HL-60/S4 treated with phorbol 12-myristate 13-acetate at 8.2 ng/mL for 4 days and 3 days (cell line): ENCODE data around the gene FZD2.
"Not testable (repeated sequence)": the region's sequence is repeated elsewhere in the genome, so short reads cannot be mapped to it uniquely, and the experiment has no call there.

Experiments used
- in situ Hi-C: fragments of 300-500 bp; cut with MboI; formaldehyde crosslinking; loops from 2 replicates; pipeline ENCODE4 v1.15.0; 2022; ENCODE audit warnings: low sequenced_read_pairs

The FZD2 gene

DNA sequence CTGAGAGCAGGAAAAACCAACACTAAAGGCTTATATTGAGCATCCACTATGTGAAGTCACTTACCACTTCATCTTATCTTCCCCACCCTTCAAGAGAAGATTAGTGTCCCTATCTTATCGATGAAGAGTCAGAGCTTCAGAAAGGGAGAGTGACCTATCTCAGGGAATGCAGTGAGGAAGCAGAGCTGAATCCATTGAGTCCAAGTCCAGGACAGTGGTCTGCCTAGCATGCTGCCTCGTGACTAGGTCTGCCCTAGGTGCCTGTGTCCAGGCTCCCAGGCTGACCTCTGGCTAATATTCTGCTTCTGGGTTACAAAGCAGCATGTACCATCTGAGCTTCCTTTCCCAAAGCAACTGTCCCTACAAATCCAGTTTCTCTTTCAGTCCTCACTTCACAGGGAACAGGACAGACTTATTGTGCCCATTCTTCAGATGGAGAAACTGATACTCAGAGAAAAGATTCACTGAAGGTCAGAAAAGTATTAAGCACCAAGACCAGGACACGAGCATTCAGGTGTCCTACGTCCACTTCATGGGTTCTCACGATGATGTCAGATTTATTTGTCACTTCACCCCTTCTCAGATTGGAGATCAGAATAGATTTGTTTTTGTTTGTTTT is 13.3 kb upstream of the FZD2 start:
- in situ Hi-C loops = loop anchor here (25.0 kb wide), 1 partner anchor 318 kb away; no protein-coding TSS in a partner anchor

DNA sequence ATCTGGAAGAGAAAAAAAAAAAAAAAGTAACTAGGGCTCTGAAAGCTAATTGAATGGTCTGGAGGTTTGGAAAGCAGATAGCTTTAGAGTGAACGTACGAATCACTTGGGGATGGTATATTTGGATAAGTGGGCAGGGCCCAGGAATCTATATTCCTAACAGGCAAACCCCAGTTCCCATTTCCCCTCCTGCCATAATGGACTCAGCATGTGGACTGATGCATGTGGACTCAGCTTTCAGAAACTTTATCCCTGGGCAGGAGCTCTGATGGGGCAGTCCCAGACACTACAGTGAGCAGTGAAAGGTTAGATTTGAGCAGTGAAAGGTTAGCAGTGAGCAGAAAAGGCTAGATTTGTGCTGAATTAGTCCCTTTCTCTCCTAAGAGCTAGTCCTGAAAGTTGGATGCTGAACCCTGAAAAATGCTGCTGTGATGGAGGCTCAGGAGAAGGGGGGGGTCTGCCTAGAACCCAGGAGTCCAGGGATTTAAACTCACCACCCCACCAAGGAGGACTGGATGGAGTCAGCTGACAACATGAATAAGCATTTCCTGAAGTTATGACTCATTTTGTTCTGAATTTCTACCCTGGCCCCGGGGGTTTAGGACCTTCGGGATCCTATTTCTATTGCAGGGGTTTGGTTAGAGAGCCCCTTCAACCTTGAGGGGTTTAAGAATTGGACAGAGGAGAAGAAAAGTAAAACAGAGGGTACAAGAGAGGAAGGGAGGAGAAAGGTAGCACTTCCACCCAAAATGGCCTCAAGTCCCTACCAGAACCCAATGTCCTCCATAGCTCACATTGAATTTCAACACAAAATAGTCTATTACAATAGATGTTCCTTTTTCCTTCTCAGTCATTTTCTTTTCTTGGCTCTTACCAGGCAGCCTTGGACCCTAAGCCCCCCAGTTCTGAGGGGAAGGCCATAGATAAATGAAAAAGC is 10.3 kb upstream of the FZD2 start:
- in situ Hi-C loops = loop anchor here (25.0 kb wide), 1 partner anchor 315 kb away; no protein-coding TSS in a partner anchor

DNA sequence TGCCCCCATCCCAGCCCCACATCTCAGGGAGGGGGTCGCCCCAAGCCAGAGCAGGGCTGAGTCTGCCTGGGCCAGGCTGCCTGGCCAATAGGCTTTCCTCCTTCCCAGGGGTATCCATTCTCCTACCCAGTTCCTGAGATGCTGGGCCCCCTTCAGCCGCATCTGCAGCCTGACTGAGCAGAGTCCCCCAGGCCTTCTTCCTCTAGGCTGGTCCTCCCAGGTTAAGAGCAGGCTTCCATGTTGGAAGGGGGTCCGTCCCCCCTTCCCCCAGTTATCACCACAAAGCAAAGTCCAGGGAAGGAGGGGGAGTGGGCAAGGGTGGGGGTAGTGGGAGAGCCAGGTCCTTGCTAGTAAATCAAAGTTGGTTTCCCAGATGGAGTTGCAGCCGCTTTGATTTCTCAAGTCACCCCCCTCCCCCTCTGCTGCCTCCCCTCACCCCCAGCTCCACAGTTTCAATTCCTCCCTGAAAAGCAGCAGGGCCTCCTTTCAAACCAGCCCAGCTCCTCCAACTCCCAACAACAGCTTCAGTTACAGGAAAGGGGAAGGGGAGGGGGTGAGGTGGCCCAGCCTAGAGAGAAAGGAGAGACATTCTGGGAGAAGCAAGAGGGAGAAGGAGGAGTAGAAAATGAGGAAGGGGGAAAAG is 9.5 kb upstream of the FZD2 start:
- in situ Hi-C loops = loop anchor here (25.0 kb wide), 1 partner anchor 315 kb away; no protein-coding TSS in a partner anchor

DNA sequence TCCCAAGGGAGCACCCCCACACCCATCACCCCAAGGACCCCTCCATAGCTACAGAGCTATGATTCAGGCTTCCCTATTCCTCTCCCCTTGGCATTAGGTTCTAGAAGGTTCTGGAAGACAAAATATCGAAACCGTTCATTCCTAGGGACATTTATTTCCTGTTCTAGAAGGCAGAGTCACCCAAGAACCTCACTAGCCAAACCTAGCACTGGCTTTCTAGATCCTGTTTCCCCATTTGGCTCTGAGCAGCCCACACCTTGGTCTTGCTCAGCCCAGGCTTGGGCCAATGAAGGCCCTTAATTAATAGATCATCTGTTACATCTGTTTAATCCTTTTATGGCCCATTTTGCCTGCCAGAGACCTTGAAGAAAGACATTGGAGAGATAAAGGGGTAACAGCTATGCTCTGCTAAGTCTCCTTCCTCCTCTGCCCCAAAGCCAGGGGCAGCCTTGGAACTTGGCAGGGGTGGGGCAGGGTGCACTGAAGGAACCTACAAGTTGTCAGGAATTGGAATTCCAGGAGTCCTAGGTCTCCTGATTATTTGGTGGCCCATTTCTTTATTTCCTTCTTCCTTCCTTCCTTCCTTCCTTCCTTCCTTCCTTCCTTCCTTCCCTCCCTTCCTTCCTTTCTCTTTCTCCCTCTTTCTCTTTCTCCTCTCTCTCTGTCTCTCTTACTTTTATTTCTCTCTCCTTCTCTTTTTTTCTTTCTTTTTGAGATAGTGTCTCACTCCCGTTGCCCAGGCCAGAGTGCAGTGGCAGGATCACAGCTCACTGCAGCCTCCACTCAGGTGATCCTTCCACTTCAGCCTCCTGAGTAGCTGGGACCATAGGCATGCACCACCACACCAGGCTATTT is 8.7 kb upstream of the FZD2 start:
- in situ Hi-C loops = loop anchor here (25.0 kb wide), 1 partner anchor 314 kb away; no protein-coding TSS in a partner anchor

DNA sequence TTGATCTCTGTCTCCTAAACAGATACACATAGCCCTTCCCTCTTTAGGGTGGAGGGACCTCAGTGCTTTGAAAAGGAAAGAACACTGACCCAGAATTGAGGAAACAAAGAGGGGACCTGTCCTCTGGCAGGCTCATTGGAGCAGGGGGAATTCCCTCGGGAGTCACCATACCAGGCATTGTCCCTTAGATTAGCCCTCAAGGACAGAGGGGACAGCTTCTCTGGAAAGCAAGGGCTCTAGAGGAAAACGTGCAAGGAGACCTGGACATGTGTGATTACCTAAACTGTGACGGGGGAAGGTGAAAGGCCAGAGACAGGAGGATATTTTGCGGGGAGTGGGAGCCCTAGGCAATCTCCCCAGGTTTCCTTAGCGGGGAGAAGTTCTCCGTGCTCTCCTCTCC is 7.6 kb upstream of the FZD2 start:
- in situ Hi-C loops = loop anchor here (25.0 kb wide), 1 partner anchor 313 kb away; no protein-coding TSS in a partner anchor

DNA sequence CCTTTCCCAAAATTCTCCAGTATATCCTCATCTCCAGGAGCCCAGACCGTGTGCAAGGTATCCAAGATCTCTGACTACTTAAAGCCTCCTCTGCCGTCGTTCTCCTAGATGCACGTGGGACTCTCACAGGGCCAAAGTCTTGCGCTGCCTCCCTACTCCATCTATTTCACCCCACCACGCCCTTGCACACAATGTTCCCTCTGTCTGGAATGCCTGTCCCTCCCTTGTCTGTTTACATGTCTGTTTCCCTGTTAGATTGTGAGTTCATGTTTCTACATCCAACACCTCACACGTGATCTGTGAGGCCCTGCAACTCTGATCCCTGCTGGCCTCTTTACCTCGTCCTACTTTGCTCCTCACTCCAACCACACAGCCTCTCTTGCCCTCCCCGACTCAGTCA is 4.9 kb upstream of the FZD2 start:
- in situ Hi-C loops = no loop called here

DNA sequence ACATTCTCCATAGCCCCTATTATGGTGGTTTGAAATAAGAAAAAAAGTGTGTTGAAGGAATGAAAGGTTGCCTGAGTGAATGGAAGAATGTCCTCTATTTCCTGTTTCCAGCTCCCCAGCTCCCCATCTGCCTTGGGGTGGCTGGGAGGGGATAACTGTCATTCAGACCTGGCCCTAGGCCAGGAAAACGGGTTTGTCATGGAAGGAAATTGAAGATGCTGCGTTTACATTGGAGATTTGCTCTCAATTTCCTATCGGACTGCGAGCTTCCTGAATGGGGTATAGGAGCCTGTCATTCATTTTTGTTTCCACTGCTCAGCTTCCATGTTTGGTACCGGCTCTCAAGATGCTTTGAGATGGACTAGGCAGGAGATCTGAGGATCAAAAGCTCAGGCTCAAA is 2.2 kb upstream of the FZD2 start:
- in situ Hi-C loops = no loop called here

DNA sequence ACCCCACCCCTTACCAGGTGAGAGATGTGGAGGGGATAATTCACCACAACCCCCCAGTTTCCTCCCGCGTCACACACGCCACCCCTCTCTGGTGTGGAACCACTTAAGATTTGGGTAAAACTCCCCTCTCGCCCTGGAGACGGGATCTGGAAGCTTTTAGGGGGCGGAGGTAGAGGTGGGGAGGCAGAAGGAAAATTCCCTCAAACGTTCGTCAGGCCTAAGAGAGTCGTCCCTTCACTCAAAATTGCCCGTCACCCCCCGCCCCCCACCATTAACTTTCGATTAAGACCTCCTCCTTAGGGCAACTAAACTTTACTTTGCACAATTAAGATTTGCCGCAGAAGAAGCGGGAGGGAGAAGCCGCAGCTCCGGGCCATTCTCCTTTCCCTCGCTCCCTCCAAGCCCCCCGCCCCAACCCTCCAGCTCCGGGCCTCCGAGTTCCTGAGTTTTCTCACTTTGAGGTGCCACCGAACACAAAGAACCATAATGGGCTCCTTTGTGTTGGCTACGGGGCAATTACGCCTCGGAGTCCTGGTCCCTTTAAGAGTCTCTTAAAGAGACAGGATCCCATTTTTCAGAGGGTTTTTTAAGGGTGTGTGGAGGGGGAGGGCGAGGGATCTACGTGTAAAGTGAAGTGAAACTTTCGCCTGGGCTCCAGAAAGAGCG is 985 bp upstream of the FZD2 start:
- in situ Hi-C loops = no loop called here

DNA sequence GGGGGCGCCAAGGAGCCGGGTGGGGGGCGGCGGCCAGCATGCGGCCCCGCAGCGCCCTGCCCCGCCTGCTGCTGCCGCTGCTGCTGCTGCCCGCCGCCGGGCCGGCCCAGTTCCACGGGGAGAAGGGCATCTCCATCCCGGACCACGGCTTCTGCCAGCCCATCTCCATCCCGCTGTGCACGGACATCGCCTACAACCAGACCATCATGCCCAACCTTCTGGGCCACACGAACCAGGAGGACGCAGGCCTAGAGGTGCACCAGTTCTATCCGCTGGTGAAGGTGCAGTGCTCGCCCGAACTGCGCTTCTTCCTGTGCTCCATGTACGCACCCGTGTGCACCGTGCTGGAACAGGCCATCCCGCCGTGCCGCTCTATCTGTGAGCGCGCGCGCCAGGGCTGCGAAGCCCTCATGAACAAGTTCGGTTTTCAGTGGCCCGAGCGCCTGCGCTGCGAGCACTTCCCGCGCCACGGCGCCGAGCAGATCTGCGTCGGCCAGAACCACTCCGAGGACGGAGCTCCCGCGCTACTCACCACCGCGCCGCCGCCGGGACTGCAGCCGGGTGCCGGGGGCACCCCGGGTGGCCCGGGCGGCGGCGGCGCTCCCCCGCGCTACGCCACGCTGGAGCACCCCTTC is 484 bp downstream of the FZD2 start:
- in situ Hi-C loops = no loop called here

DNA sequence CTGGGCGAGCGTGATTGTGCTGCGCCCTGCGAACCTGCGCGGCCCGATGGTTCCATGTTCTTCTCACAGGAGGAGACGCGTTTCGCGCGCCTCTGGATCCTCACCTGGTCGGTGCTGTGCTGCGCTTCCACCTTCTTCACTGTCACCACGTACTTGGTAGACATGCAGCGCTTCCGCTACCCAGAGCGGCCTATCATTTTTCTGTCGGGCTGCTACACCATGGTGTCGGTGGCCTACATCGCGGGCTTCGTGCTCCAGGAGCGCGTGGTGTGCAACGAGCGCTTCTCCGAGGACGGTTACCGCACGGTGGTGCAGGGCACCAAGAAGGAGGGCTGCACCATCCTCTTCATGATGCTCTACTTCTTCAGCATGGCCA is 1.0 kb downstream of the FZD2 start:
- in situ Hi-C loops = no loop called here

DNA sequence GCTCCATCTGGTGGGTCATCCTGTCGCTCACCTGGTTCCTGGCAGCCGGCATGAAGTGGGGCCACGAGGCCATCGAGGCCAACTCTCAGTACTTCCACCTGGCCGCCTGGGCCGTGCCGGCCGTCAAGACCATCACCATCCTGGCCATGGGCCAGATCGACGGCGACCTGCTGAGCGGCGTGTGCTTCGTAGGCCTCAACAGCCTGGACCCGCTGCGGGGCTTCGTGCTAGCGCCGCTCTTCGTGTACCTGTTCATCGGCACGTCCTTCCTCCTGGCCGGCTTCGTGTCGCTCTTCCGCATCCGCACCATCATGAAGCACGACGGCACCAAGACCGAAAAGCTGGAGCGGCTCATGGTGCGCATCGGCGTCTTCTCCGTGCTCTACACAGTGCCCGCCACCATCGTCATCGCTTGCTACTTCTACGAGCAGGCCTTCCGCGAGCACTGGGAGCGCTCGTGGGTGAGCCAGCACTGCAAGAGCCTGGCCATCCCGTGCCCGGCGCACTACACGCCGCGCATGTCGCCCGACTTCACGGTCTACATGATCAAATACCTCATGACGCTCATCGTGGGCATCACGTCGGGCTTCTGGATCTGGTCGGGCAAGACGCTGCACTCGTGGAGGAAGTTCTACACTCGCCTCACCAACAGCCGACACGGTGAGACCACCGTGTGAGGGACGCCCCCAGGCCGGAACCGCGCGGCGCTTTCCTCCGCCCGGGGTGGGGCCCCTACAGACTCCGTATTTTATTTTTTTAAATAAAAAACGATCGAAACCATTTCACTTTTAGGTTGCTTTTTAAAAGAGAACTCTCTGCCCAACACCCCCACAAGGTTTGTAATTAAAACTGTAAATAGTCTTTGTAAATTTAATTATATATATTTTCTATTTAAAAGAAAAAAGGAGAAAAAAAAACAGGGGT is 1.7 kb downstream of the FZD2 start:
- in situ Hi-C loops = no loop called here

DNA sequence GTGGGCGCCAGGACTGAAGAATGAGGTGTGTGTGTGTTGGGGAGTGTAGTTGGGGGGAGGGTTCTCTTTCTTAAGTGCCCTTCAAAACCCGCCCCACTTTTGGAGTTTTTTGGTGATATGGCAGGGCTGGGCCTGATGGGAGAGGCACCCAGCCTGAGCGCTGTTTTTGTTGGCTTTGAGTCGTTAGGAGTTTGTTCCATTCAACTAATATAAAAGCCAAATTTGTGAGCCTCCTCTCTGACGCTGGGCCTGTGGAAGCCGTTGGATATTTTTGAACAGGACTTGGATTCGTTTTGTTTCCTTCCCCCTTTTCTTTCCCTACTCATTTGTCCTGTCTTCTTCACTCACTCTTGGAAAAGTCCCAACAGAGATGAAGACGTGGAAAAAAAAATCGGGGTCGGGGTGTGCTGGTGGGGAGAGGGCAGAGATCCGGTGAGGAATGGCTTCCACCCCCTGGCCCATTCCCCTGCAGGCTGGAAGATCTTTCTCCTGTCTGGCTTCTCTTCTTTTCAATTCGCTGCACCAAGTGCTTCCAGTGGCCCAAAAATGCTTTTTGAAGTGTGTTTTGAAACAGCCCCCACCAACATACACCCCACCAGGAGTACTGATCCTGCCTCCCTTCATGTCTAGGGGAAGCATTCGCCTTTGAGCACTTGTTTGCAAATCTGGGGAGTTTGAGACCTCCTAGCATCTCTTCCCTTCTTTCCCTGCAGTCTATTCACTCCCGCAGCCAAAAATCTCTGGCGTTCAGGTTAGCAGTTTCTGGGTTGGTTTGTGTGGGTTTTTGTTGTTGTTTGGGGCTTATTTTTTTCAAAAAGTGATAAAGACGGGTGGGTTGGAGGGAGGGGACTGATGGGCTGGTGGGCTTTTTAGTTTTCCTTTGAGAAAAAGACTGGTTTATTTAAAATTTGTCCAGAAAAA is 2.6 kb downstream of the FZD2 start:
- in situ Hi-C loops = no loop called here

DNA sequence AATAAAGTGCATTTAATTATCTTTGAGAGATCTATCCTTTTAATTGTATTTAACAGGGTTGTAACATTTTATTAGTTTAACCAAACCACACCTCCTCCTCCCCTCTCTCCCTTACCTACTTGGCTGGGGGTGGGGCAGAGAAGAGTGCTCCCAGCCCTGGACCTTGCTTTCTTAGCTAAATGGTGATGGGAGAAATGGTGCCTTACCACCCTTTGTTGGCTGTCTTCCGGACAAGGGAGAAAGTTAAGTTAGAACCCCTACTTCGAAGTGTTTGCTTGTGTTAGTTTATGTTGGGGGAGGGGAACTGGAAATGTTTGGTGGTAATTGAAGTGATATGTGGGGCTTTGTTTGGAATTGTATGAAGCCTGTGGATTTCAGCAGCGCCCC is 3.9 kb downstream of the FZD2 start:
- in situ Hi-C loops = no loop called here

DNA sequence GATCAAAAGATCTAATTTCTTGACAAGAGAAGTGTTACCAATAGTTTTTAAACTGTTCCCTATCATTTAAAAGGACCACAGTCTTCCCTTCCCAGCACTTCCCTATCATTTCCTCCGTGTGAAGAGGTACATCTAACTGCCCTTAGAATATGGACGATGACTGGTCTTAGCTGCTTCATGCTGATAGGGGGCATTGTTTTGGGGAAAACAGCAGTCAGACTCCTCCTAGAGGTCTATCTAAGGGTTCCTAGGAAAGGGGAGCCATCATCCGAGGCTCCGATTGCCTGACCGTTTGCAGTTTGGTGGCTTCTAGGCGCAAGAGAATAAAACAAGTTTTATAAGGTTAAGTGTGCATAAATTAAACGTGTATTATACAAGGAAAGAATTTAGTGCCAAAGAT is 7.1 kb downstream of the FZD2 start:
- in situ Hi-C loops = no loop called here

DNA sequence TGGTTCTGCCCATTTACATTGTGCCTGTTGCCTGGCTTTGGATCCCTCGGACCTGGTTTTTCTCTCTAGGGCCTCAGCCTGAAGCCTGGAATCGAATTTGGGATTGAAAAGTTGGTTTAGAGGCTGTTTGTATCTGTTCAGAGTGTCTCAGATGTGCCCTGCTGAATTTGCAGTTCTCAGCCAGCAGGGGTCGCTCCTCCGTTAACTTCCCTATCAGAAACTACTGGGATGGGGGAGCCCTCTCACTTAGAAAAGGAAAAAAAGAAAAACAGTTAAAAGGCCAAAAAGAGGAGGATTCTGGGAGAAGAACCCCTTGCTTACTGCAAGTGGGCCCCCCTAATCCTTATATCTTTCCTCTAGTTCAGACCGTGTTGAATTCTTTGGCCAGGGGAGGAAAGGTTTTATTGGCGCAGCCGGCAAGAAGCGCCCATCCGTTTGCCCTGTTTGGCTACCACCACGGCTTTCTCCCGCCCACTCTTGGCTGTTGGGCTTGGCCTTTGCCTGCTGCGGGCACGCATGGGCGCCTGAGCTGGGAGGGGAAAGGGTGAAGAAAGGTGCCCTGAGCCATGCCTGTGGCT is 8.7 kb downstream of the FZD2 start:
- in situ Hi-C loops = no loop called here

DNA sequence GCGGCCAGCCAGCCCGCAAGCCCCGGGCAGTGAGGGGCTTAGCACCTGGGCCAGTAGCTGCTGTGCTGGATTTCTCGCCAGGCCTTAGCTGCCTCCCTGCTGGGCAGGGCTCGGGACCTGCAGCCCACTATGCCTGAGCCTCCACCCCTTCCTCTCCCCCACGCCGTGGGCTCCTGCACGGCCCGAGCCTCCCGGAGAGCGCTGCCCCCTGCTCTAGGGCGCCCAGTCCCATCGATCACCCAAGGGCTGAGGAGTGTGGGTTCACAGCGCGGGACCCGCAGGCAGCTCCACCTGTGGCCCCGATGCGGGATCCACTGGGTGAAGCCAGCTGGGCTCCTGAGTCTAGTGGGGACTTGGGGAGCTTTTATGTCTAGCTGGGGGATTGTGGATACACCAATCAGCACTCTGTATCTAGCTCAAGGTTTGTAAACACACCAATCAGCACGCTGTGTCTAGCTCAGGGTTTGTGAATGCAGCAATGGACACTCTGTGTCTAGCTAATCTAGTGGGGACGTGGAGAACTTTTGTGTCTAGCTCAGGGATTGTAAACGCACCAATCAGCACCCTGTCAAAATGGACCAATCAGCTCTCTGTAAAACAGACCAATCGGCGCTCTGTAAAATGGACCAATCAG is 11.1 kb downstream of the FZD2 start:
- in situ Hi-C loops = not testable (repeated sequence)
